Stimulated activated CD4-positive, alpha-beta T cell treated with anti-CD3 and anti-CD28 coated beads, TNF-alpha, amount 100 ng/mL, for 48 hours (primary cell): ENCODE results near the gene CNTN5.
"Not testable (repeated sequence)": the region's sequence is repeated elsewhere in the genome, so short reads cannot be mapped to it uniquely, and the experiment has no call there.

ENCODE experiments used
- DNase-seq, 3 donors: peaks; one replicate each; pipeline ENCODE4 v3.0.0-alpha.2; 2020; ENCODE audit warnings: low read depth in 3 of 3

CNTN5 gene

DNA sequence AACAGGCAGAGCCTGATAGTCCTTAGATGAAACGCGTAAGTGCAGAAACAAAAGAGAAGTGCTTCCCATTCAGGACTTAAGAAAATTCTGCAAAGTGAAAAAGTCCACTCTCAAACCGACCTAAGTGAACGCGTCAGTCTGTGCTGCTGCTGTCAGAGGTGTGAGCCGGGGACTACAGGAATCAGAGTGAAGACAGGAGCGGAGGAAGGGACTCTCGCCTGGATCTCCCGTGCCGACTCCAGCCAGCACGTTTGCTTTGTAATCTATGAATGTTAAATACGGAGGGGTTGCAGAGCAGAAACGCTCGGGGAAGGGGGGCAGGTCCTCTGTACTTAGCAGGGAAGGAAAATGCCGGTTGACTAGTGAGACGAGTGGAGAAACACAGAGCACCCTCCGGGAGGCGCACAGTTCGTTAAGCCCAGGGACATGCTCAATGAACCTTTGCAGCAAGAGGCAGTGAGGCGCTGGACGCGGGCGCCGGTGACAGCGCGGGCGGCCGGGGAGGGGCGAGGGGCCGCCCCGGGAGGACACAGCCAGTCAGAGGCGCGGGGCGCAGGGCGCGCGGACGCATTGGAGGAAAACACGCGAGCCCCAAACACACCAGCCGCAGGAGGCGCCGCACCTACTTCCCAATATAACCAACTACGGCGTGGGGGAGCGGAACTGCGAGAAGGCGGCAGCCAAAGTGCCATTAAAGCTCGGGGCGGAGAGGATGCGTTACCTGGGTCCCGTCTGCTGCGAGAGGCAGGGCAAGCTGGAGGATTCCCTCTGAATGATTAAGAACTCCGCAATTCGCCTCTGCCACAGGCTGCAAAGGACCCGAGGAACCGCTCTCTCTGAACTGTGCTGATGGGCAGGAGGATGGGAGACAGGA, at the start of gene CNTN5:
Gene CNTN5 (plus strand): TSS at position 598 of the 874 bp plus-strand sequence.
- peak in 1 of 3 donors; percentile 2 for DNase-seq

DNA sequence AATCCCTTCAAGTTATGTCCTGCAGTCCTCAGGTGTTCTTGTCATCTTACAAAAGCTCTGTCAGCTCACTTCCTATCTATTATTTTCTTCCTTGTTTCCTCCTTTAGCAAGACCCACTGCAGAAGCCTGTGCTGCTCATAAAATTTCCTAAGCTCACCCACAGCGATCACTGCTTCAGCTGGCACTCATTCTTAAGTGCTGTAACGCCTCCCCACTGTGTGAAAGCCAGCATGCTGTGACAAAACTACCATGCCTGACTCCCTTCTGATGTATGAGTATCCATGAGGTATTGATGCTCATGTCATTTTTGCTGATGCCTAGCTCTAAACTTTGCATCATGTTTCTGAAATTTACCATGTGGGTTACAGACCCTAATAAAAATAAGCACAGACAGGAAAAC, 41.5 kb upstream of the CNTN5 start:
- no peak for DNase-seq

- no peak for DNase-seq
These were observed 4.9 kb upstream of the CNTN5 start for GRCh38 chr11:99015634-99016454.

DNA sequence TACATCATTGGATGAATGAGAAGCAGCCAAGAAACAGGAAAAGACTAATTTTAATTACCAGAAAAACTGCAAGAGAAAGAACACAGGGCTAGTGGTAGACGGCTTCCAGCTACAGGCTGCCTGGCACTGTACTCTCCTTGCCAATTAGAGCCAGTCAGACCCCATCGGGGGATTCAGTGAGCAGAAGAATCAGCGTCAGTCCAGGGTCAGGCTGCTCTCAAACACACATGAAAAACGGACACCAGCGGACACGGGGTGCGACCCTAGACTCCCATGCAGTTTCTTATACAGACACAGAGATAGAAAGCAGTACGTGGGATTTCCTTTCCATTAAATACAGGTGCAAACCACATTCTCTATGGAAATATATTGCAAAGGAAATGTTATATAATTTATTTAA, 1.1 kb upstream of the CNTN5 start:
- DNase-seq: no peak

- no peak for DNase-seq
These were observed 16.3 kb downstream of the CNTN5 start for GRCh38 chr11:99037057-99037456.

DNA sequence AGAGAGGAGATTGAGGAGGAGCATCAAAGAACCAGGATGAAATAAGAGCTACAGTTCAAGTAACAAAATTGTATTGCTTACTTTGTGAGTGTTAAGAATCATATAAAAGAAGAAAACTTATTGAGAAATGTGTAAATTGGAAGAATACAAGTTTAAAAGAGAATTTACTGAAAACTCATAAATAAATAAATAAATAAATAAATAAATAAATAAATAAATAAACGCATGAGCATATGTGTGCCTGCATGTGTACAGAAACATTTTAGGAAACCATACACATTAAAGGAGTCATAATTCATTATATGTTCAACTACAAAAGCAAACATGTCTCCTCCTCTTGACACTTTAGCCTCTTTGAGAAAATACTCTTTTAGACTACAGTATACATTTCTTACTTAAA, 42.6 kb downstream of the CNTN5 start:
- no peak for DNase-seq

DNA sequence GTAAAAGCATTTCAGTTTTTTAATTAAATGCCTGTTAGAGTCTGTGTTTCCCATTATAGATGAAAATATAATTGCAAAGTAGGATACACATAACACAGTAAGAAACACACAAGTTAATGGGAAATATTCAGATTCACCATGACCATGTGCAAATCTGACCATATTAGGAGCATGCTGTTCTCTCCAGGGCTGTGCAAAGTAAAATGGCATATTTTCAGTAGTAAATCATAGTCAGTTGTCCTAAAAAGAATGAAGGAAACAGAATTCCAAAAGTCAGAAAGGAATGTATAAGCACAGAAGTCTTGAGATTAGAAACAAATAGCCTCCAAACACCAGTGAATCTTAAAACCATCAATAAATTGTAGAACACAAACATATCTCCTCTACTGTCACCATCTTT, 44.4 kb downstream of the CNTN5 start:
- DNase-seq: no peak

GRCh38 chr11:99066618-99067317, 46.0 kb downstream of the CNTN5 start:
- DNase-seq: no peak

DNA sequence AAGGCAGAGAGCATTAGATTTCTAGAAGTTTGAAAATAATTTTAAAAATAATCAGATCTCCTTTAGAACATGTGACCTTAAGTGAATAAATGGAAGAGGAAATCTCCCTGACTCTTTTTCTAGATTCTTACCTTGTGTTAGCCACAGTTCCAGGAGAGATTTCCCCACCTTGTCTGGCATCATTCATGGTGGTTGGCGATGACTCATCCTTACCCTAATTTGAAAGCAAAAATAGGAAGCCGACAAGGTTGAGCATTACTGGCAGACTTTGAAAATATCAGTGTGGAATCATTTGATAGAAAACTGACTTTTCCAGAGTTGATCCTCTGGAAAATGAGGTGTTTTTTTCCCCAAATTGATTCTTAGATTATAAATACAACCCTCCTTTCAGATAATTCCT, 48.1 kb downstream of the CNTN5 start:
- DNase-seq: no peak

GRCh38 chr11:99069856-99070444, 49.2 kb downstream of the CNTN5 start:
- DNase-seq: no peak

DNA sequence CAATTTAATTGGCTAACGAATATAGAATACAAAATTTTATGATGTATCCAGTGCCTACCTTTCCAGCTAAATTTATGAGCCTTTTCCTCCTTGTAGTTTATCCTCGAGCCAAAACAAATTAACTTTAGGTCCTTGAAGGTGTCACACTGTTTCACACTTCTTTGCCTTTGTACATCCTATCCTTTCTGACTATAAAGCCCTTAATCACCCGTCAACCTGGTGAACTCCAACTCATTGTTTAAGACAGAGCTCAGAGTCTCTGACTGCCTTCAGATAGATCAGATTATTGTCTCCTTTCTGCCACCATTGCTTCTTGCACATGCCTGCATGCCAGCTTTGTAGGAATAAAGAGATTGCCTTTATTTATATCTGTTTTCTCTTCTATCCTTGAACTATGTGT, 58.8 kb downstream of the CNTN5 start:
- DNase-seq: no peak

DNA sequence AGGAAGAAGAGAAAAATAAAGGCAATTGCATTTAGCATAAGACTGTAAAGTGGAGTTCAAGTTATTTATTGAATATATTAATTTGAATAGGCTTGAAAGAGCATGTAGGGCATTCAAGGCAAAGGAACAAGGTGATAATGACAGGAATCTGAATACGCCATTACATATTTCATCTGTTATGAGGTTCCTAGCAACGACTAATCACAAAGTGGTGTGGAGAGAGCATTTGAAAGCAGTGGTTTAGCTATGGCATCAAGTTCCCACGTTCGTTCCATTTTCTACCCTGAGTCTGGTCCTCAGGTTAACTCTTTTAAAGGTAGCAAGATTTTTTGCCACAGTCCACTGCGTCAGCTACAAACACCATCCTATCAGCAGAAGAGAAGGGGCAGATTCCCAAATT, 59.4 kb downstream of the CNTN5 start:
- DNase-seq: no peak

DNA sequence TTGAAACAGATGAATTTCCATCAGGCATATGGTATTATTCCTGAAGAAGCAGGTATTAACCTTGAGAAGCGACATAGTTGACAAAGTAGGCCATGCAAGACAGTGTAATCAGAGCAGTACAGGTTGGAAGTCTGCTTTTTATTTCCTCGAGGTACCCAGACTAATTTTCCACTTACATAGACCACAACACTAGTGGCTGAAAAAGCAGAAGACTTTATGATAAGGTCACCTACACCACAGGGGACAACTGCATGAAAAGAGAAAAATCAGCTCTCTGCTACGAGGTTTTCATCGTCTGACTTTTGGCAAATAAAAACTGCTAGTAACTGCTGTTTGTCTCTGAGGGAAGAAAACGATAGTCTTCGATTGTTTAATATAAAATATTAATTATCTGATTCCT, 77.5 kb downstream of the CNTN5 start:
- no peak for DNase-seq

DNA sequence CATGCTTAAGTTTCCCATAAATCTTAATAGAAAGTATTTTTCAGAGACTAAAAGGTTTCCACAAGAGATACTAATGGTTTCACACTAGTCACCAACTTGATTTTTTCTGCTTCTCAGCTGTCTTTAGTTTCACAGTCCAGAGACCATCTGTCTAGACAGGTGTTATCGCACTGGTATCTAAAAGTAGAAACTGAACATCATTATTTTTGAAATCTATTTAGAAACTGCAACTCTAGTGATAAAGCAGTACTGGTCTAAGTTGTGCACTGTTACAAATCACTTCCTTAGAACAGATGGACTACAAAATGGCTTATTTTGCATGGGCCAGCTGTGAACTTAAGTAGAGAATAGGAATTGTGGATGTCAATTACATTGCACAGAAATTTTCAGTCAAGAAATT, 78.0 kb downstream of the CNTN5 start:
- no peak for DNase-seq

- DNase-seq: no peak
These were observed 96.9 kb downstream of the CNTN5 start for GRCh38 chr11:99117603-99118002.

- not testable (repeated sequence) for DNase-seq
These were observed 113.1 kb downstream of the CNTN5 start for GRCh38 chr11:99133862-99134261.

GRCh38 chr11:99135508-99135907, 114.8 kb downstream of the CNTN5 start:
- no peak for DNase-seq

- no peak for DNase-seq
These were observed 121.5 kb downstream of the CNTN5 start for GRCh38 chr11:99142237-99142636.

- DNase-seq: no peak
These were observed 127.6 kb downstream of the CNTN5 start for GRCh38 chr11:99148352-99148751.

DNA sequence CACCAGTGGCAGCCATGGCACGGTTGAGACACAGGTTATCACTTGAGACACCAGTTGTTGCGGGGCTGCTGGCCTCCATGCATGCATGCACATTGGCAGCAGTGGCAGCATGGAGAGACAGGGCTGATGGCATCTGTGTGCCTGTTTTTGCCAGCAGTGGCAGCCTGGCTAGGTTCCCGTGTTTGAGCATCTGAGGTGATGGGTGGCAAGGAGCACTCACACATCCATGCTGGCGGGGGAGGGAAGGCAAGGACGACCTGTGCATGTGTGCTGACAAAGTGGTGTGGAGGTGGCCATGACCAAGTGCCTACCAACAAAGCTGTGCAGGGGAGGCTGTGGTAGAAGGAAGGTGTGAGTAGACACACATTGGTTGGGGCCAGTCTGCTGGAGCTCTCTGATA, 133.5 kb downstream of the CNTN5 start:
- no peak for DNase-seq

DNA sequence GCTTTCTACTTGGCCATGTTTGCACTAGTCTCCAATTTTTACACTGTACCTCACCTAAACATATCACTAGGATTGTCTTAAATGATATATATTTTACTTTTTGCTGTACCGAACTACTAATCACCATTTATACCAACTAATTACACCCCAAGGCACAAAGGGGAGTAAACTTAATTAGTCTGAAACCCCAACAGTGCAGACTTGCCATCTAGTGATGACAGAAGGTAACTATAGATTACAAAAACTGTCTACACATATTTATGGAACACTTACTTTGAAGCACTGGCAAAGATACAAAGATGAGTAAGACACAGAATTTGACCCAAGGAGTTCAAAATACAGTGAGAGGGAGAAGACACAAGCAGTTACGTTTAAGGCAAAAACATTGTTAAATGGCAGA, 139.7 kb downstream of the CNTN5 start:
- no peak for DNase-seq

DNA sequence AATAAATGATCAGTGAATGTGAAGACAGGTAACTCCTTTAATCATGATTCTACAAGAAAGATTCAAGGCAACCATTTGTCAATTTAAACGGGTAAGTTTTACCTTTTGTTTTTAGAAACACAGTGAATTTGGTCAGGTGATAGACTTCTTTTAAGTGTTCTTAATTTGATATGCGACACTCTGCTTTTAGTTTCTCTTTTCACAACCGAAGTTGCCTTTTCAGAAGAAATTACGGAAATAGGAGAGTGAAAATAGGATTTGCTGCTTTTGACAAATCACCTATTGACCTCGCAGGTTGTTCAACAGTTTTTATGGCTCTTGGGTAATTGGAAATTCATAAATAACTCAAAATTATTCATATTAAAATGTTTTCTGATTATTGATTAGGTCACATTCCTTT, 142.1 kb downstream of the CNTN5 start:
- no peak for DNase-seq
